Psoas muscle (tissue), 8 donors: Measurements from ENCODE around the gene PBX4. TPM values are rescaled to one million over a fixed set of nuclear protein-coding genes. Genes with fewer than 3 reads are reported as not detected.
A peak's percentile ranks its signal among the peaks of the same experiment; 100 is the strongest.

Source experiments
- ATAC-seq, 4 donors: fragments of 200-7000 bp; cut with Tn5 transposase; one replicate each; pipeline ENCODE4 v1.9.1; 2020; ENCODE audit warnings: moderate library complexity in 3 of 4, mild to moderate bottlenecking in 2 of 4
- DNase-seq, 2 donors: peaks; one replicate each; pipeline ENCODE4 v3.0.0-alpha.2; 2020
- H3K27ac ChIP-seq: fragments of 200-600 bp; one replicate; pipeline ENCODE4 v1.8.0; 2022
- H3K27me3 ChIP-seq, 3 donors: fragments of 200-600 bp in 1 of 3; one replicate each; pipeline versions ENCODE4 v1.6.1 to v1.8.0; 2013 to 2022; ENCODE audit warnings: low read length in 2 of 3, mild to moderate bottlenecking in 2 of 3, moderate library complexity in 1 of 3; ENCODE audit not compliant: insufficient read depth in 3 of 3
- H3K36me3 ChIP-seq, 2 donors: fragments of 200-600 bp in 1 of 2; one replicate each; pipeline versions ENCODE4 v1.6.1 to v1.8.0; 2013 to 2022; ENCODE audit warnings: low read depth in 1 of 2, mild to moderate bottlenecking in 1 of 2, moderate library complexity in 1 of 2; ENCODE audit not compliant: insufficient read depth in 1 of 2
- H3K4me1 ChIP-seq: fragments of 200-600 bp; one replicate; pipeline ENCODE4 v1.8.0; 2022
- H3K4me3 ChIP-seq: fragments of 200-600 bp; one replicate; pipeline ENCODE4 v1.8.0; 2022; ENCODE audit warnings: mild to moderate bottlenecking
- H3K9me3 ChIP-seq: fragments of 200-600 bp; one replicate; pipeline ENCODE4 v1.8.0; 2022
- WGBS, 3 donors: extraction: QIAGEN DNeasy Blood & Tissue Kit; methylation state at CpG; one replicate each; pipeline versions ENCODE4 v1.1.6 to v1.1.7; 2013; 5-methylcytosine and 5-hydroxymethylcytosine counted together
- intact Hi-C, 2 donors: fragments of 100-400 bp; cut with DNase I; formaldehyde crosslinking; loops; one replicate each; pipeline versions ENCODE4 v1.11.0 to v1.14.2; 2022
- polyA plus RNA-seq, 3 donors: library from polyadenylated mRNA; stranded (reverse); fragments of 200-250 nt; gene quantifications; one replicate each; pipeline ENCODE4 v1.2.3, GENCODE V29; 2013
- total RNA-seq, 4 donors: library from RNA; stranded (reverse); fragmentation: NEBNext Ultra II Directional in 2 of 4; extraction: Animal tissue kit (Norgen Biotek cat#: 25700) in 2 of 4; gene quantifications; one replicate each; pipeline versions ENCODE4 v1.2.1 to v1.2.4, GENCODE V29; 2021 to 2023
- TF ChIP-seq, protein P1 (sequence below): fragments of 200-600 bp; IDR thresholded peaks from one replicate; pipeline ENCODE4 v1.8.0; 2022; ENCODE audit warnings: antibody characterized with exemption
- donor health status: healthy with polysubstance abuse.
- donor health status: DM: no; HTN: no; CAD: no; lungs with moderate emphysema.
- donor health status: Bipolar disorder and iron deficiency.
- donor health status: healthy.
- donor health status: DM: yes; HTN: yes; CAD: no.
- donor health status: DM: no; HTN: no; CAD: no.
- donor health status: DM: no; HTN: no; CAD: no.
- donor health status: DM: yes; HTN: yes; CAD: no.

Gene PBX4
- total and polyA plus RNA-seq, 7 donors, result 0.06 to 0.17 (median 0.08) TPM; not detected in 4

DNA sequence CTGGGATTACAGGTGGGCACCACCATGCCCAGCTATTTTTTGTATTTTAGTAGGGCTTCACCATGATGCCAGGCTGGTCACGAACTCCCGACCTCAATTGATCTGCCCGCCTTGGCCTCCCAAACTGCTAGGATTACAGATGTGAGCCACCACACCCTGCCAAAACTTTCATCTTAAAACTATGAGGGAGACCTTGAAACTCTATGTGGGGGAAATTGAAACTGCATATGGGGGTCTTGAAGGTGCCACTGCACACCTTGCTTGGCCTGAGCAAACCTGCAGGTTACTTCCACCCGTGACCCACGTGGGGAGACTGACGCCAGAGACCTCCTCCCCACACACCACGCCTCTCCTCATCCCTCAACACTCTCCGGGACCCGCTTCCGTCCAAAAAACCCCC lies 64.8 kb downstream of the PBX4 start:
- Histone ChIP-seq H3K27me3 (peaks cover 0 to 21% (median 6%) of the 10 kb centered on the region in 3 donors), H3K4me3 (no peak overlapping the region), H3K36me3 (no peaks in the 10 kb centered on the region), H3K9me3 (no peaks in the 10 kb centered on the region), H3K27ac (no peak overlapping the region), H3K4me1 (no peaks in the 10 kb centered on the region)
- DNase-seq (no peak), ATAC-seq (no peak)
- intact Hi-C loops, result no loop called here
- TF ChIP-seq, protein P1, sequence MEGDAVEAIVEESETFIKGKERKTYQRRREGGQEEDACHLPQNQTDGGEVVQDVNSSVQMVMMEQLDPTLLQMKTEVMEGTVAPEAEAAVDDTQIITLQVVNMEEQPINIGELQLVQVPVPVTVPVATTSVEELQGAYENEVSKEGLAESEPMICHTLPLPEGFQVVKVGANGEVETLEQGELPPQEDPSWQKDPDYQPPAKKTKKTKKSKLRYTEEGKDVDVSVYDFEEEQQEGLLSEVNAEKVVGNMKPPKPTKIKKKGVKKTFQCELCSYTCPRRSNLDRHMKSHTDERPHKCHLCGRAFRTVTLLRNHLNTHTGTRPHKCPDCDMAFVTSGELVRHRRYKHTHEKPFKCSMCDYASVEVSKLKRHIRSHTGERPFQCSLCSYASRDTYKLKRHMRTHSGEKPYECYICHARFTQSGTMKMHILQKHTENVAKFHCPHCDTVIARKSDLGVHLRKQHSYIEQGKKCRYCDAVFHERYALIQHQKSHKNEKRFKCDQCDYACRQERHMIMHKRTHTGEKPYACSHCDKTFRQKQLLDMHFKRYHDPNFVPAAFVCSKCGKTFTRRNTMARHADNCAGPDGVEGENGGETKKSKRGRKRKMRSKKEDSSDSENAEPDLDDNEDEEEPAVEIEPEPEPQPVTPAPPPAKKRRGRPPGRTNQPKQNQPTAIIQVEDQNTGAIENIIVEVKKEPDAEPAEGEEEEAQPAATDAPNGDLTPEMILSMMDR, result no peak
- 88 to 95% (median 88%) methylated on average over 10 of the region's 10 CpGs for WGBS, 3 donors

DNA sequence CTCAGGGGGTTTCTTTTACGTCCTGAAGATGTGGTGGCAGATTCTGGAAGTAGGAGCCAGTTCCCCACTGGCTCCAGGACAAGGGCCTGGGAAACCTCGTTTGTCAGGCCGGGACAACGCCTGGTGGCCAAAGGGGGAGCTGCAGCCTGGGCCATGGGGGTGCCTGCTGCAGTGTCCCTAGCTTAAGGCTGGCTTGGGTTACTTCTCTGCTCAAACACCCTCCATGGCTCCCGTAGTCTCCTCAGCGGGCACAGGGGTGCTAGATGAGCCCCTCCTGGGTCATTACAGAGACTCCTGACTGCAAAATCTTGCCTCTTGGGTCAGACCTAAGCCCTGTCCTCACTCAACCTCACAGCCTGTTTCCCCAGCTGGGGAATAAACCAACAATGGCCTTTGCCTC lies 65.7 kb downstream of the PBX4 start:
- no peaks in the 10 kb centered on the region for H3K36me3 ChIP-seq
- no peaks in the 10 kb centered on the region for H3K4me1 ChIP-seq
- no peak overlapping the region for H3K27ac ChIP-seq
- H3K27me3 ChIP-seq, result peaks cover 0 to 28% (median 6%) of the 10 kb centered on the region in 3 donors
- DNase-seq, result no peak
- H3K9me3 ChIP-seq, result no peaks in the 10 kb centered on the region
- TF ChIP-seq, protein P1, result peak; percentile 11
- WGBS, 3 donors, result 48 to 65% (median 56%) methylated on average over 6 of the region's 6 CpGs
- no peak for ATAC-seq
- H3K4me3 ChIP-seq, result no peak overlapping the region
- intact Hi-C loops, result no loop called here

DNA sequence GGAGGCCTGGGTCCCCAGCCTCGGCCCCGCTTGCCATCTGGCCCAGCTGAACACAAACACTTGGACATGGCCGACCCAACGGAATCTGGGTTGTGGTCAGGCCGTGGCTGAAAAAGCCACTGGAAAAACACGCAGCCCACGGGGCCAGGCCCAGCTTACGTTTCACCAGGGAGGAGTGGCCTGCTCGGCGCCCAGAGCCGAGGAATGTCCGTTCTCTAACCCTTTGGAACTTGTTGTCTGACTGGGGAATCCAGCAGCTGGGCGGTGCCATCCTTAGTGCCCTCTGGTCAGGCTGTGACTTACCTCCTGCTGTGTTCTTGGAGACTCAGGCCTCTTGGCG lies 66.7 kb downstream of the PBX4 start:
- ATAC-seq, result peak in 1 of 4 donors; percentile 18
- intact Hi-C loops, result no loop called here
- TF ChIP-seq, protein P1, result no peak

DNA sequence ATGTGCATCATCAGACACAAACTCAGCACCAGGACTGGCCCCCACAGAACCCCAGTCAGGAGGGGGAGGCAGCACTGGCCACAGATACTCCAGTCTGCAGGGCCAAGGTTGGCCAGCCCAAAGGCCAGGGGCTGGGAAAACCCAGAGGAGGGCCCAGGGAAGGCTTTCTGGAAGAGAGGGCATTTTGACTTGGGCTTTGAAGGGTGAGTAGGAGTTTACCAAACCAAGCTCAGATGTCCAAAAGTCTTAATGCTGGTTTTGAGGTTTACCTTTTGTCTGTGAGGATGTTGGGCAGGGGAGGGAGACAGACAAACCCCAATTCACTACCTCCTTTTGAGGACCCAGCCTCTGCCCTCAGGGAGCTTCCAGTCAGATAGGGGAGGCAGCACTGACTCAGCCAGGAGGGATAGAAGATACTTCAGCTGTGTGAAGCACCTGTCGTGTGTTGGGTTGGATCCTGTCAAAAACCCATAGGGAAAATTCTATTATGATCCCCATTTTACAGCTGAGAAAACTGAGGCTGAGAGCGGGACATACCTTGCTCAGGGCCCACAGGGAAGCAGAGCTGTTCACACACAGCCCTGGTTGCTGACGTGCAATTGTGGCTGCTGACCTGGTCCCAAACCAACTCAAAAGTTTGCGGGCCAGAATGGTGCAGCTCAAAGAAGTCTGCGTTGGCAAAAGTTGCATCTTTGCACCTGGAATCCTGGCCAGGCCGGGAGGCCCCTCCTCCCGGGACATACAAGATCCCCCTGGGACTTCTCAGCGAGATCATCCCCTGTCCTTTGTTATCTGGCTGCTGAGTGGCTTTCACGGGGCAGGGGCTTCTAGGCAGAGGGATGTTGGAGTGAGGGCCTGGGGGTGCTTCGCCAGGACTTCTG lies 67.3 kb downstream of the PBX4 start:
- ATAC-seq (no peak), DNase-seq (no peak)
- H3K9me3 ChIP-seq, result no peaks in the 10 kb centered on the region
- no peaks in the 10 kb centered on the region for H3K36me3 ChIP-seq
- H3K27me3 ChIP-seq, result peaks cover 0 to 39% (median 9%) of the 10 kb centered on the region in 3 donors
- TF ChIP-seq, protein P1, result no peak
- WGBS, 3 donors, result 59 to 69% (median 61%) methylated on average over 10 of the region's 10 CpGs
- no peak overlapping the region for H3K27ac ChIP-seq
- H3K4me3 ChIP-seq, result no peak overlapping the region
- H3K4me1 ChIP-seq, result no peaks in the 10 kb centered on the region
- intact Hi-C loops, result no loop called here

More for the DNA sequence above, 66.7 kb downstream of the PBX4 start:
- H3K4me1 ChIP-seq, result no peaks in the 10 kb centered on the region
- H3K27ac ChIP-seq, result no peak overlapping the region
- peaks cover 0 to 33% (median 9%) of the 10 kb centered on the region in 3 donors for H3K27me3 ChIP-seq
- no peak overlapping the region for H3K4me3 ChIP-seq
- H3K9me3 ChIP-seq, result no peaks in the 10 kb centered on the region
- H3K36me3 ChIP-seq, result no peaks in the 10 kb centered on the region
- no peak for DNase-seq
- WGBS, 3 donors, result 30 to 34% (median 32%) methylated on average over 11 to 14 of the region's 14 CpGs
